CD4-positive, alpha-beta T cell treated with Interleukin-10 for 1 hour (primary cell): ENCODE results near the gene CELA3B.
"Not testable (repeated sequence)": the region's sequence is repeated elsewhere in the genome, so short reads cannot be mapped to it uniquely, and the experiment has no call there.

Experiments
- DNase-seq: peaks from one replicate; pipeline ENCODE4 v3.0.0-alpha.2; 2020

Gene CELA3B

GRCh38 chr1:21944733-21945073 is 32.1 kb upstream of the CELA3B start:
- DNase-seq: no peak

- no peak for DNase-seq
Measured at GRCh38 chr1:21946836-21947587, 29.8 kb upstream of the CELA3B start.

DNA sequence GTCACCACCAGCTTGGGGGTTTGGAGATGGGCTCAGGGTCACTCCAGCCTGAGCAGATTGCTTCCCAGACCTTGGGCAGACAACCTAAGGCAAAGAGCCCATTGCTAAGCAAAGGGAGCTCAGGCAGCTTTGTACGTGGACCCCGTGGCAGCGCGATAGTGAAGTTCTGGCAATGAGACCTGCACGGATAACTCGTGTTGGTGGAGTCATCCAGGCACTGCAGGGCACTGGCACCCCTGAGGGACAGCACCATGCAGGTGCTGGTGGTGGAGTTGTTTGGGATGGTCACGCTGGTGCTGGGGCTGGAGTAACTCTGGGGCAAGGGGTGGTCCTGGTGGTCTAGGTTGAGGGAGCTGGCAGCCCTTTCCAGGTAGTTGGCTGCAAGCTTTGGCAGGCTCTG is 26.1 kb upstream of the CELA3B start:
- DNase-seq: no peak

- no peak for DNase-seq
Measured at GRCh38 chr1:21951226-21951870, 25.5 kb upstream of the CELA3B start.

DNA sequence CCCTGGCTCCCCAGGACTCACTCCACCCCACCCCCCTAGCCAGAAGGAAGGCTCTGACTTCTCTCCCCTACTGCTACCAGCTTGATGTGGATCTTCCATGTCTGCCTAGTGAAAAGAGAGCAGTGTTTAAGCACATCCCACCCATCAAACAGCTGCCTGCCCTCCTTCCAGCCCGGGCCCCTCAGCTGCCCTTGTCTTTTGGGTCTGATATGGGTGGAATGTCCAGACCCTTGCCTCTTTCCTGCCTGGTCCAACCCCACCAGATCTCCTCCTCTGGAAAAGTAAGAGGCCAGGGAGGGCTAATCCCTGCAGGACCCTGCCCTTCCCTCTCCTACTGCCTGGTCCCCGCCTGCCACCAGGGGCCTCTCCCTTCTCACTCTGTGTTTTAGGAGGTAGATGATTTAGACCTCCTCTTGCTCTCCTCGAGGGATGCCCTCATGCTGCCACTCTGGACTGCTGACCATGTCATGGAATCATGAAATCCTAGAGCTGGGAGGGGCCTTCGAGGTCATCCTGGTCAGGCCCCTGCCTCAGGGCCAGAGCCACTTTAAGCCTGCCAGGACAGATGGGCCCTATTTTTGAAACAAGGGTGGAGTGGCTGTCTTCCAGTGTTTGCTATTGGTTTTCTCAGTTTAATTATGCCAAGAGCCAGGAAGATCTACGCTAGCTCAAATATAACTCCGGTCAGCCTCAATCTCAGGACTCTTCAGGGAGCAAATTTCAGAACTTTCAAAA is 23.9 kb upstream of the CELA3B start:
- no peak for DNase-seq

DNA sequence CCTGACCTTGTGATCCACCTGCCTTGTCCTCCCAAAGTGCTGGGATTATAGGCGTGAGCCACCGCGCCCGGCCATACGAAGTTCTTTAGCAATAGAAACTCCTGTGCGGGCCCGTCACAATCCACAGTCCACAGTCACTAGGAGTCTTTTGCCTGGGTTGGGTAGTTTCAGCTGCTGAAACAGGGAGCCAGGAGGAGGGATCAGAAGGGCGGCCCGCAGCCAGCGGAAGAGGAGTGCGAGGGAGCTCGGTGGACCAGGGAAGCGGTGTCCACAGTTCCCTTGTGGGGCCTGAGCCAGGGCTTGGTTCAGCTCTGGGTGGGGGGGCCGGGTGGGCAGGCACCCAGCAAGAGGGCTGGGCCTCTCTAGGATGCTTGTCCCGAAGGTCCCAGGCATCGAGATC is 21.8 kb upstream of the CELA3B start:
- no peak for DNase-seq

DNA sequence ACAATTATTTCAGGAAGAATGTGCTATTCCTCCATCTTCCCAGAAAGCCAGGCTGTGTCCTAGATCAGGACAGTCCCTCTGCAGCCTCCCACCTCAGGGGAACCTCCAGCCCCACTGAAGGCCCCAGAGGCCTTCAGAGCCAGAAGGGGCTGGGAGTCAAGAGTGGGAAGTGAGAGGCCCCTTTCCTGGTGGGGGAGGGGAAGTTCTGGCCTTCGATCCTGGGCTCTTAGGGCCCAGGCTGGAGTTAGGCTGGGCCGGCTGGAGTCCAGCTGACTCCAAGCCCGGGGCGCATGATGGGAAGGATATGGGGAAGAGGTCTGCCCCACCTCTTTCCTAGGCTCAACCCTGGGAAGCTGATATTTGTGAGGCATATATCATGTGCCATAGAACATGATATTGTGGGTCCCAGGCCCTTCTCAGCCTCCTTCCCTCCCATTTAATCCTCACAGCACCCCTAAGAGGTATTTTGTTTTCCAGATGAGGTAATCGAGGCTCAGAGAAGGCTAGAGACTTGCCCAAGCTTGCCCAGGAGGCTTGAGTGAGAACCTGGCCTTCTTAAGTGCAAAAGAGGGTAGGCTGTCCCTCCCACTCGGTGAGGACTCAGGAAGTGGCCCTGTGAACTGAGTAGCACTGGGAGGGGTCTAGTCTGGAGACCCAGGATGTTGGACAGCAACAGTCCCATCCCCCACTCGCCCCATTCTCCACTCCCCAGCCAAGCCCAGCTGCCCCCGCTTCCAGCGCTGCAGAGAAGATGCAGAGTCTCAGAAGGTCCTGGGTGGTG is 21.1 kb upstream of the CELA3B start:
- no peak for DNase-seq

DNA sequence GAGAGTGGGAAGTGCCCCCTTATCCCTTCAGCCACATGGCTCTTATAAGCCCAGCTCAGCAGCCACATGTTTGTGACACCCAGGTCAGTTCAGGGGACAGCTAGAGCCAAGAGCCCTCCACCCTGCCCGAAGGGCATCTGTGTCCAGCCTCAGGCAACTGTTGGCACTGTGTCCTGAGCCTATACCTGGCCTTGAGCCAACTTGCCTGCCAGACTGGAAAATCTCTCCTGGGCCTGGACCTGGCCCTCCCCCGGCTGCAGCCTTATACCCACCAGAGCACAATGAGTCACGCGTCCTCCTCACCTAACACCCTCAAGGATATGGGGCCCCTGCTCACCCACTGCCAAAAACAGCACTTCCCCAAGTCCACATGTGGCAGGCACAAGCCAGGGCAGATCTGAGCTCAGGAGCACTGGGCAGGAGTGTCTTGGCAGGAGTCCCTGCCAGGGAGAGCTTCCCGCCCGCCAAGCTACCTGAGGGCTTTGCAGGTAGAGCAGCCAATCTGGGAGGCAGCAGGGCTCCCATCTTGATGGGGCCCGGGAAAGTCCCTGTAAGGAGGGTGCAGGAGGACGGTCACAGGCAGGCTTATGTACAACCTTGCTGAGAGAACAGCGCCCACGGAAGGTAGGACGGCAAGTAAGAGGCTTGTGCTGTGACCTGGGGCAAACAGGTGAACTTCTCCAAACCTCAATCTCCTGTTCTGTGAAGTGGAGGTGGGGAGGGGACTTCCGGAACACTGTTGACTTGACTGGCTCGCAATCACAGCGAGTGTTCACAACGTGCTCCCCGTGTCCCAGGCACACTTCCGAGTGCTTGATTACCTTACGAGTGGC is 19.9 kb upstream of the CELA3B start:
- peak; percentile 75 for DNase-seq

DNA sequence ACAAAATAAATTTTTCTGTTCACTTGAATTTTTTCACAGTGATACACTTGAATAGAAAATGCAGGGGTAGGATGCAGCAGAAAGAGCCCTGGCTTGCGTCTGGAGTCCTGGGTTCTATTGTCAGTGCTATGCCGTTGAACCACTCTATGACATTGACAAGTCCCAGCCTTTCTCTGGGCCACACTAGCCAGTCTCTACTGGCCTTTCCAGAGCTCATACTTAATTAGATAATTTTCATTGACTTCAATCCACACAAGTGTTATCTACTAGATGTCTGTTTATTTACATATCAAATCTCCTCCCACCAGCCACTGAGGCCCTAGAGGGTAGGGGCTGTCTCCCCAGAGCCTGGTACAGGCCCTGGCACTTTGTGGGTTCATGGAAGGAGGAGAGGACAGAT is 15.5 kb upstream of the CELA3B start:
- DNase-seq: no peak

DNA sequence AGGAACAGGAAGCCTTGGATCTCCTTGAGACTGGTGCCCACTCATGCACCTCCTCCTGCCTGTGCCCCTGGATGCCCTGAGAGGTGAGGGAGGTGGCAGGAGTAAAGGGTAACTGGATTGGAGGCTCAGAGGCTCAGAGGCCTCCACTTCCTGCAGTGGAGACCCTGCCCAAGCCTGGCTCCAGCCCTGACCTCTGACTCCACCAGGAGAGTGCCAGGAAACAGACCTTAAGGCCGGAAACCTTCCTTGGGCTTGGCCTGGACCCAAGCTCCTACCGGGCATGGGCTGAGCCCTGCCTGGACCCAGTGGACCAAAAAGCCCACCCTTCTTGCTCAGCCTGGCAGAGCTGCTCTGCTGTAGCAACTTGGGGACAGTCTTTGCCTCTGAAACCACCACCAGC is 15.0 kb upstream of the CELA3B start:
- DNase-seq: no peak

DNA sequence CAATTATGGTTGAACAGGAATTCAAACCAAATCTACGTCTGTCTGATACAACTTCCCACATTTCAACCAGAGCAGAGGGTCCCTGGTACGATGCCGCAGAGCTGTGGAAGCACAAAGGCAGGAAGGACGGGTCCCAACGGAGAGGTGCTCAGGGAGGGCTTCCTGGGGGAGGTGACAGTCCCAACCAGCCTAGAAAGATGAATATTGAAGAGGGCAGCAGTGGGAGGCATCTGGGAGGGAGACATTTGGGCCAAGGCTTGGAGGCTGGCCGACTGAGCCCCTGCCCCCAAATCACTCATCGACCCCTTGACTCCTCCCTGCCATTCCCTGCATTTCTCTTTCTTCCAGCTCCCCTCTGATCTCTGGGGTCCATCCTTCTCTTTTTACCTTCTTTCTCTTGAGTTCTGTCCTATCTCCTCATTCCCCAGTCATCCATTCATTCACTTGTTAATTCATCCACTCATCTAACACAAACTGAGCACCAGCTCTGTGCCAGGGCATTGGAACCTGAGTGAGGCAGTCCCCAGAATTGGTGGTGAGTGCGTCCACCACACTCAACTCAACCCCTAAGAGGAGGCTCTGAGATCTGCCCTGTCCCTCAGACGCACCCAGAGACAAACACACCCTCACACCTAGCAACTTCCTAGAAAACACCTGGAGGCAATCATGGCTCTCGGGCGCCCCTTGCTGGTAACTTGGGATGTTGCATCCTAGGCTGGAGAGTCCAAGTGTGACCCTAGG is 13.2 kb upstream of the CELA3B start:
- DNase-seq: peak; percentile 84

DNA sequence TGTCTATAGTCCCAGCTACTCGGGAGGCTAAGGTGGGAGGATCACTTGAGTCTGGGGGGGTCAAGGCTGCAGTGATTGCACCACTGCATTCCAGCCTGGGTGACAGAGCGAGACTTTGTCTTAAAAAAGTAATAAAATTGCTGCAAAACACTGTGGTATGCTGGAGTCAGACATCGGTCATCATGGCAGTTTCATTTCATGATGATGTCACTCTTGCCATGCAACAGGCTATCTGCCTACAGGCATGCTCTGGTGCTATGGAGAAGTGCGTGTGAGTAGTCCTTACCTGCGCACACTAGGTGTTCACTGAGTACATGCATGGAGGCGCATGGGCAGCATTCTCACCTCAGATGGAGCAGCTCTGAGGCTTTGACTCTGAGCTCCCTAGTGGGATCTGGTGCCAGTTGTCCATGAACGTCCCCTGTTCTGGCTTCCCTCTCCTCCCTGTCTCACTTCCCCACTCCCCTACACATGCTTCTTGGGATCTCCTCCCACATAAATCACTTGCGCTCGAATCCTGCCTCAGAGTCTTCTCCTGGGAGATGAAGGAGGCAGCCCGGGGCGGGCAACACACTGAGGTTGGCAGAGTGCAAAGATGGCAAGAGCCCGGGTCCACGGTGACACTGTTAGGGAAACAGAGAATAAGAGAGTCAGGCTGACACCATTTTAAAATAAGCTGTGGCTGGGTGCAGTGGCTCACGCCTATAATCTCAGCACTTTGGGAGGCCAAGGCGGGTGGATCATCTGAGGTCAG is 10.4 kb upstream of the CELA3B start:
- no peak for DNase-seq

GRCh38 chr1:21967216-21967615 is 9.6 kb upstream of the CELA3B start:
- not testable (repeated sequence) for DNase-seq

DNA sequence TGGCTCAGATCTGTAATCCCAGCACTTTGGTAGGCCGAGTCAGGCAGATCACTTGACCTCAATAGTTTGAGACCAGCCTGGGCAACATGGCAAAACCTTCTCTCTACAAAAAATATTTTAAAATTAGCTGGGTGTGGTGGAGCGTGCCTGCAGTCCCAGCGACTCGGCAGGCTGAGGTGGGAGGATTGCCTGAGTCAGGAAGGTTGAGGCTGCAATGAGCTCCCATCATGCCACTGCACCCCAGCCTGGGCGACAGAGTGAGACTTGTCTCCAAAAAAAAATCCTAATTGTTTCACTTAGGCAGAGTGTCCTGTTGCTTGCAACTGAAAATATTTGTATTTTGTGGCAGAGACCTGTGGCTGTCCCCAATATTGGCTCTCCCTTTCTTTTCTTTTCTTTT is 7.8 kb upstream of the CELA3B start:
- not testable (repeated sequence) for DNase-seq

DNA sequence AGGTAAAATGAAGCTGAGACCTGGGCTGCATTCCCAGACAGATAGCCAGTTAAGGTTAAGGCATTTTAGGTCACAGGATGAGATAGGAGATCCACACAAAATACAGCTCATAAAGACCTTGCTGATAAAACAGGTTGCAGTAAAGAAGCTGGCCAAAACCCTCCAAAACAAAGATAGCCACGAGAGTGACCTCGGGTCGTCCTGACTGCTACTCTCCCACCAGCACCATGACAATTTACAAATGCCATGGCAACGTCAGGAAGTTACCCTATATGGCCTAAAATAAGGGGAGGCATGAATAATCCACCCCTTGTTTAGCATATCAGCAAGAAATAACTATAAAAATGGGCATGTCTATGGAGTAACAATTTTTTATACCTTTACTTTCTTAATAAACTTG is 6.3 kb upstream of the CELA3B start:
- not testable (repeated sequence) for DNase-seq

- not testable (repeated sequence) for DNase-seq
Measured at GRCh38 chr1:21972973-21973441, 3.8 kb upstream of the CELA3B start.

DNA sequence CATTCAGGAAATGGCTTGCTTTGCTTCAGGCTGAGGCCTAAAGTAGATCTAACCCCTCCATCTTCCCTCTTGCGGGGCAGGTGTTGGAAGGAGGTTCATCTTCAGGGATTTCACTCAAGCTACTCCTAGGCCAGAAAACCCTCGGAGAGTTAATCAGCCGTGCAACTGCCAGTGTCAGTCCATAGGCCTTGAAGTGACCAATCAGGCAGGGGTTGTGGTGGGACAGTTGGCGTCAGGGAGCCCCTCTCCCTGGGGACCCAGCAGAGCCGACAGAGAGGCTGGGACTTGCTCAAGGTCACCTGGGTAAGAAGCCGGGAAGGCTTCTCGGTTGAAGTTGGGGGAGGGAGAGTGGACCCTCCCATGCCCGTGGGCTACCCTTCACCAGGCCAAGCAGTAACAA is 2.9 kb upstream of the CELA3B start:
- DNase-seq: not testable (repeated sequence)

DNA sequence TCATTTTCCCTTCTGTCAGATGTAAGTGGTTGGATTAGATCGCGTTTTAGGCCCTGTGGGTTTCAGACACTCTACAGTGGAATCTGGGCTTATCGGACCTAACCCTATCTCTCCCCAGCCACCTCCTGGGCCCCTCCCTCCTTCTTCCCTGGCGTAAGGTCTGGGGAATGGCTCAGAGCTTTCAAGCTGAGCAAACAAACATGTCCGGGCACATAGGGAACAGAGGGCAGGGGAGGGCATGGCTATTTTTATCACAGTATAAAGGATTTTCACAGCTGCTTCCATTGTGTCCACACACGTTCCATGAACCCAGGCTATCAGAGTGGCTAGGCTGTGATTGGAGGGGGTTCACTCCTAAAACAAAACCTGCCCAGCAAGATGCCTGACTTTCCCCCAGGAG is 2.1 kb upstream of the CELA3B start:
- DNase-seq: not testable (repeated sequence)

DNA sequence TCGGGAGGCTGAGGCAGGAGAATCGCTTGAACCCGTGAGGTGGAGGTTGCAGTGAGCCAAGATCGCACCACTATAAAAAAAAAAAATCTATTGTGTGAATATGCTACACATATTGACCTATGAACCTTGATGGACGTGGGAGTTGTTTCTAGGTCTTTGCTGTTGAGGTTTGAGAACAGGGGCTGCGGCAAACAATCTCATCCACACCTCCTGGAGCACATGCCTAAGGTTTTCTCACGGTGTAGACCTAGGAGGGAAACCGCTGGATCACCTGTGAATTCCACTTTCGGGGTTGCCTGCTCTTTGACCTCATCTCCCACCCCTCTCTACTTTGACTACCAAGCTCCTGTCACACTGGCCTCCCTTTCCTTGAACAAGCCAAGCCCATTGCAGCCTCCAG is 1.5 kb upstream of the CELA3B start:
- DNase-seq: not testable (repeated sequence)

DNA sequence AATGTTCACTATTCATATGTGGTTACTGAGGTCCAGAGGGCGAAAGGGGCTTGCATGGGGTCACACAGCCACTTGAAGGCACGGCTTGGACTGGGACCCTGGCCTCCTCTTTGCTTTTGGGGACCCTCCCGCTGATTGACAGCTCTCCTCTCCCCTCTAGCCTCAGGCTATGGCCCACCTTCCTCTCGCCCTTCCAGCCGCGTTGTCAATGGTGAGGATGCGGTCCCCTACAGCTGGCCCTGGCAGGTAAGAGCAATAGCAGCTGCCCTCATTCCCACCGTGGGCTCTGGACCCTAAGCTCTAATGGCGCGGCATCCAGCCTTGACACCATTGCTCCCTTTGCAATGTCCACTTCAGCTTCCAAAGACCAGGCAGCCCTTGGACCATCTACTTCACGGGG is 1.4 kb downstream of the CELA3B start:
- DNase-seq: not testable (repeated sequence)
